Measurements from ENCODE around the gene EIF5B.
"Not testable (repeated sequence)": the region's sequence is repeated elsewhere in the genome, so short reads cannot be mapped to it uniquely, and the experiment has no call there.

Gene EIF5B

GRCh38 chr2:99337113-99338028 lies at the start of gene EIF5B:
Gene EIF5B (plus strand): TSS chr2:99337389. CDS start chr2:99337555, 166 bp downstream.
- DNase-seq = peak; percentile 97

GRCh38 chr2:99297994-99298393 lies 39.2 kb upstream of the EIF5B start:
- DNase-seq = no peak

GRCh38 chr2:99299580-99299979 lies 37.6 kb upstream of the EIF5B start:
- DNase-seq = no peak

- not testable (repeated sequence) for DNase-seq
Measured at GRCh38 chr2:99301097-99301496, 36.1 kb upstream of the EIF5B start, which contains the start of gene LYG1. Gene LYG1 (minus strand): TSS chr2:99301197. CDS start chr2:99295670, 5,527 bp downstream.

GRCh38 chr2:99317161-99317872 lies 19.9 kb upstream of the EIF5B start:
- no peak for DNase-seq

GRCh38 chr2:99317873-99318200 lies 19.4 kb upstream of the EIF5B start:
- DNase-seq = not testable (repeated sequence)

- DNase-seq = no peak
Measured at GRCh38 chr2:99325384-99325783, 11.8 kb upstream of the EIF5B start.

- peak; percentile 99 for DNase-seq
Measured at GRCh38 chr2:99335911-99336803, 1.0 kb upstream of the EIF5B start, which contains the start of gene TXNDC9. Gene TXNDC9 (minus strand): TSS chr2:99336333. CDS start chr2:99333210, 3,123 bp downstream.

- no peak for DNase-seq
Measured at GRCh38 chr2:99336804-99337112, 431 bp upstream of the EIF5B start.

GRCh38 chr2:99338029-99338585 lies 918 bp downstream of the EIF5B start:
- no peak for DNase-seq

GRCh38 chr2:99340669-99341236 lies 3.6 kb downstream of the EIF5B start:
- DNase-seq = no peak

- DNase-seq = no peak
Measured at GRCh38 chr2:99342536-99342935, 5.3 kb downstream of the EIF5B start.

- DNase-seq = not testable (repeated sequence)
Measured at GRCh38 chr2:99345446-99345845, 8.3 kb downstream of the EIF5B start.

- DNase-seq = no peak
Measured at GRCh38 chr2:99346218-99346617, 9.0 kb downstream of the EIF5B start.

- no peak for DNase-seq
Measured at GRCh38 chr2:99348173-99348572, 11.0 kb downstream of the EIF5B start.

GRCh38 chr2:99350194-99350593 lies 13.0 kb downstream of the EIF5B start:
- DNase-seq = no peak

- DNase-seq = no peak
Measured at GRCh38 chr2:99354070-99354469, 16.9 kb downstream of the EIF5B start.

- not testable (repeated sequence) for DNase-seq
Measured at GRCh38 chr2:99354825-99355224, 17.6 kb downstream of the EIF5B start.

- DNase-seq = no peak
Measured at GRCh38 chr2:99356853-99357252, 19.7 kb downstream of the EIF5B start.

- no peak for DNase-seq
Measured at GRCh38 chr2:99365661-99366060, 28.5 kb downstream of the EIF5B start.

GRCh38 chr2:99368854-99369253 lies 31.7 kb downstream of the EIF5B start:
- not testable (repeated sequence) for DNase-seq

GRCh38 chr2:99373144-99373543 lies 36.0 kb downstream of the EIF5B start:
- DNase-seq = no peak
